HG03139 (cell line): Measurements from ENCODE around the gene PRICKLE2.
"Not testable (repeated sequence)": the region's sequence is repeated elsewhere in the genome, so short reads cannot be mapped to it uniquely, and the experiment has no call there.

Source experiments
- ATAC-seq: cut with Tn5 transposase; IDR thresholded peaks from one replicate; pipeline ENCODE4 v1.9.1; 2021; ENCODE audit not compliant: unreplicated experiment

The PRICKLE2 gene

GRCh38 chr3:64104691-64105111 lies 120.6 kb downstream of the PRICKLE2 start:
- ATAC-seq = no peak

- ATAC-seq = no peak
These were observed 121.3 kb downstream of the PRICKLE2 start for GRCh38 chr3:64104006-64104405.

- no peak for ATAC-seq
These were observed 122.1 kb downstream of the PRICKLE2 start for GRCh38 chr3:64103131-64103530.

- ATAC-seq = no peak
These were observed 123.1 kb downstream of the PRICKLE2 start for GRCh38 chr3:64102147-64102546.

GRCh38 chr3:64099316-64099715 lies 126.0 kb downstream of the PRICKLE2 start:
- no peak for ATAC-seq

GRCh38 chr3:64098670-64099069 lies 126.6 kb downstream of the PRICKLE2 start:
- ATAC-seq = no peak

GRCh38 chr3:64097920-64098319 lies 127.3 kb downstream of the PRICKLE2 start:
- ATAC-seq = no peak

GRCh38 chr3:64095802-64096201 lies 129.5 kb downstream of the PRICKLE2 start:
- no peak for ATAC-seq

- ATAC-seq = no peak
These were observed 130.6 kb downstream of the PRICKLE2 start for GRCh38 chr3:64094713-64095079.

- ATAC-seq = no peak
These were observed 131.2 kb downstream of the PRICKLE2 start for GRCh38 chr3:64093825-64094712.

GRCh38 chr3:64093211-64093610 lies 132.1 kb downstream of the PRICKLE2 start:
- no peak for ATAC-seq

GRCh38 chr3:64091501-64091900 lies 133.8 kb downstream of the PRICKLE2 start:
- ATAC-seq = no peak

- ATAC-seq = not testable (repeated sequence)
These were observed 135.9 kb downstream of the PRICKLE2 start for GRCh38 chr3:64089386-64089785.

GRCh38 chr3:64088408-64089205 lies 136.7 kb downstream of the PRICKLE2 start:
- ATAC-seq = no peak

- ATAC-seq = no peak
These were observed 138.6 kb downstream of the PRICKLE2 start for GRCh38 chr3:64086479-64087252.

- no peak for ATAC-seq
These were observed 140.6 kb downstream of the PRICKLE2 start for GRCh38 chr3:64084640-64085039.

GRCh38 chr3:64083575-64083974 lies 141.7 kb downstream of the PRICKLE2 start:
- no peak for ATAC-seq

GRCh38 chr3:64082961-64083541 lies 142.2 kb downstream of the PRICKLE2 start:
- ATAC-seq = no peak

- ATAC-seq = no peak
These were observed 142.9 kb downstream of the PRICKLE2 start for GRCh38 chr3:64082411-64082810.

GRCh38 chr3:64081235-64081630 lies 144.0 kb downstream of the PRICKLE2 start:
- ATAC-seq = no peak
